H1 (cell line): Measurements from ENCODE around the gene MELK. TPM values are rescaled to one million over a fixed set of nuclear protein-coding genes. Genes with fewer than 3 reads are reported as not detected.

Source experiments
- CTCF ChIA-PET: fragments of 300-600 bp; sonication (Branson Sonifier 250); formaldehyde crosslinking; loops from one replicate; lab custom pipeline; 2021; ENCODE audit not compliant: partially characterized antibody; lab: Charles Lee
- POLR2A ChIA-PET: fragments of 300-600 bp; sonication (Branson Sonifier 250); formaldehyde crosslinking; loops from one replicate; lab custom pipeline; 2021; ENCODE audit warnings: inconsistent platforms; ENCODE audit not compliant: partially characterized antibody; lab: Charles Lee
- DNase-seq, 2 experiments: peaks; one replicate each; pipeline versions ENCODE4 v3.0.0 to v3.0.0-alpha.2; 2010 to 2022; ENCODE audit warnings: low spot score in 2 of 2, low read depth in 1 of 2, mixed read lengths in 1 of 2
- FAIRE-seq: peaks from 2 replicates; lab custom pipeline; 2011; peaks lifted over from hg19 to GRCh38; lab: Jason Lieb, UNC
- H2AFZ ChIP-seq: 2 replicates; pipeline ENCODE4 v1.8.1; 2012; ENCODE audit warnings: low read length, inconsistent platforms
- H2AK5ac ChIP-seq: 2 replicates; pipeline ENCODE4 v1.6.1; 2013; ENCODE audit warnings: low read depth, low read length
- H2BK120ac ChIP-seq: replicated peaks from 2 replicates; pipeline ENCODE3; 2013; ENCODE audit warnings: low read depth, low read length, inconsistent platforms
- H2BK12ac ChIP-seq: 2 replicates; pipeline ENCODE4 v1.6.1; 2013; ENCODE audit warnings: low read depth, low read length
- H2BK15ac ChIP-seq: 2 replicates; pipeline ENCODE4 v1.6.1; 2013; ENCODE audit warnings: low read length
- H2BK20ac ChIP-seq: 2 replicates; pipeline ENCODE4 v1.6.1; 2013; ENCODE audit warnings: low read length
- H2BK5ac ChIP-seq: 2 replicates; pipeline ENCODE4 v1.6.1; 2013; ENCODE audit warnings: low read depth, low read length
- H3K14ac ChIP-seq: 2 replicates; pipeline ENCODE4 v1.6.1; 2013; ENCODE audit warnings: inconsistent platforms; ENCODE audit not compliant: insufficient read length
- H3K18ac ChIP-seq: 2 replicates; pipeline ENCODE4 v1.6.1; 2013; ENCODE audit warnings: low read length; ENCODE audit errors: extremely low read depth
- H3K23ac ChIP-seq: 2 replicates; pipeline ENCODE4 v1.6.1; 2013; ENCODE audit warnings: inconsistent platforms; ENCODE audit not compliant: insufficient read length
- H3K23me2 ChIP-seq: 2 replicates; pipeline ENCODE4 v1.6.1; 2013; ENCODE audit warnings: low read depth, low read length
- H3K27ac ChIP-seq: 2 replicates; pipeline ENCODE4 v1.6.1; 2011; ENCODE audit warnings: low read depth, low read length, inconsistent platforms
- H3K27me3 ChIP-seq, 4 experiments: replicated peaks in 1 of 4; 1 replicate in 1 of 4; 2 replicates in 3 of 4; pipeline versions ENCODE4 v1.6.1 to v1.8.1; 2011 to 2013; ENCODE audit warnings: low read length in 3 of 4, mild to moderate bottlenecking in 3 of 4, inconsistent platforms in 2 of 4, mixed read lengths in 2 of 4, moderate library complexity in 1 of 4; ENCODE audit not compliant: control insufficient read depth in 3 of 4, insufficient read depth in 3 of 4; ENCODE audit errors: extremely low read depth in 1 of 4
- H3K36me3 ChIP-seq, 4 experiments: 2 replicates each; pipeline versions ENCODE4 v1.6.1 to v1.8.1; 2011 to 2013; ENCODE audit warnings: mild to moderate bottlenecking in 4 of 4, low read length in 3 of 4, moderate library complexity in 2 of 4, control low read depth in 1 of 4, inconsistent platforms in 1 of 4; ENCODE audit not compliant: insufficient read depth in 4 of 4, control insufficient read depth in 2 of 4
- H3K4ac ChIP-seq: replicated peaks from 2 replicates; pipeline ENCODE3; 2013; ENCODE audit warnings: low read length, low read depth, mixed read lengths, inconsistent platforms; ENCODE audit not compliant: insufficient read length
- H3K4me1 ChIP-seq, 4 experiments: replicated peaks in 1 of 4; 1 replicate in 1 of 4; 2 replicates in 3 of 4; pipeline versions ENCODE4 v1.6.1 to v1.8.1; 2011 to 2013; ENCODE audit warnings: low read length in 3 of 4, inconsistent platforms in 2 of 4, mixed read lengths in 1 of 4; ENCODE audit not compliant: insufficient read depth in 4 of 4, control insufficient read depth in 3 of 4
- H3K4me2 ChIP-seq, 2 experiments: 2 replicates each; pipeline versions ENCODE4 v1.6.1 to v1.8.1; 2011 to 2013; ENCODE audit warnings: low read depth in 2 of 2, low read length in 2 of 2, control low read depth in 1 of 2, inconsistent platforms in 1 of 2, mild to moderate bottlenecking in 1 of 2; ENCODE audit not compliant: insufficient read depth in 1 of 2
- H3K4me3 ChIP-seq, 4 experiments: fragments of 200-600, 300-600 bp in 1 of 4; sonication (generic), shearing (Covaris generic), sonication (Bioruptor Twin) in 1 of 4; 2 replicates each; pipeline versions ENCODE4 v1.5.1 to v1.8.1; 2011 to 2016; ENCODE audit warnings: low read length in 4 of 4, low read depth in 3 of 4, control low read depth in 2 of 4, inconsistent platforms in 2 of 4, mild to moderate bottlenecking in 2 of 4, mixed read lengths in 1 of 4, moderate library complexity in 1 of 4; ENCODE audit not compliant: insufficient read depth in 2 of 4; ENCODE audit errors: extremely low read depth in 1 of 4
- H3K56ac ChIP-seq: replicated peaks from 2 replicates; pipeline ENCODE3; 2013; ENCODE audit warnings: low read depth, mild to moderate bottlenecking, mixed read lengths, low read length, inconsistent platforms; ENCODE audit not compliant: insufficient read length
- H3K79me1 ChIP-seq: 2 replicates; pipeline ENCODE4 v1.6.1; 2013; ENCODE audit warnings: low read depth, low read length, control low read depth
- H3K79me2 ChIP-seq, 2 experiments: 2 replicates each; pipeline versions ENCODE4 v1.6.1 to v1.8.1; 2012 to 2013; ENCODE audit warnings: low read length in 2 of 2, mild to moderate bottlenecking in 2 of 2, inconsistent platforms in 1 of 2; ENCODE audit not compliant: insufficient read depth in 2 of 2, control insufficient read depth in 1 of 2
- H3K9ac ChIP-seq, 4 experiments: replicated peaks in 1 of 4; 1 replicate in 1 of 4; 2 replicates in 3 of 4; pipeline versions ENCODE4 v1.6.1 to v1.8.1; 2011 to 2013; ENCODE audit warnings: low read depth in 3 of 4, low read length in 3 of 4, control low read depth in 2 of 4, mild to moderate bottlenecking in 2 of 4, moderate library complexity in 2 of 4, inconsistent platforms in 1 of 4; ENCODE audit errors: extremely low read depth in 1 of 4
- H3K9me3 ChIP-seq, 2 experiments: 2 replicates each; pipeline versions ENCODE4 v1.6.1 to v1.8.1; 2012 to 2013; ENCODE audit warnings: mild to moderate bottlenecking in 2 of 2, moderate library complexity in 2 of 2, control low read depth in 1 of 2, inconsistent platforms in 1 of 2, low read depth in 1 of 2, low read length in 1 of 2, mixed read lengths in 1 of 2; ENCODE audit not compliant: insufficient read depth in 2 of 2
- H4K20me1 ChIP-seq, 2 experiments: replicated peaks in 1 of 2; 2 replicates each; pipeline versions ENCODE3 to v1.8.1; 2011 to 2013; ENCODE audit warnings: inconsistent platforms in 2 of 2, low read length in 2 of 2, mild to moderate bottlenecking in 1 of 2; ENCODE audit not compliant: insufficient read depth in 2 of 2, control insufficient read depth in 1 of 2
- H4K5ac ChIP-seq: 2 replicates; pipeline ENCODE4 v1.6.1; 2013; ENCODE audit warnings: low read length, low read depth, mixed read lengths, inconsistent platforms; ENCODE audit not compliant: insufficient read length
- H4K8ac ChIP-seq: 2 replicates; pipeline ENCODE4 v1.8.0; 2013; ENCODE audit warnings: mild to moderate bottlenecking, moderate library complexity, low read length, inconsistent platforms; ENCODE audit not compliant: insufficient read depth; ENCODE audit errors: extremely low read depth
- H4K91ac ChIP-seq: replicated peaks from 2 replicates; pipeline ENCODE3; 2013; ENCODE audit warnings: low read length, mixed read lengths, inconsistent platforms; ENCODE audit not compliant: insufficient read length
- ASH2L ChIP-seq: fragments of 200-600, 300-600 bp; sonication (generic); IDR thresholded peaks from one replicate; pipeline ENCODE4 v1.7.1; 2017; ENCODE audit warnings: low read length
- FOSL1 ChIP-seq: IDR thresholded peaks from 2 replicates; pipeline ENCODE4 v1.6.1; 2011; ENCODE audit warnings: mild to moderate bottlenecking, low read depth, low read length, moderate library complexity; ENCODE audit not compliant: insufficient read depth
- GABPA ChIP-seq: IDR thresholded peaks from 2 replicates; pipeline ENCODE4 v1.6.1; 2011; ENCODE audit warnings: mild to moderate bottlenecking, low read length, moderate library complexity, borderline replicate concordance; ENCODE audit not compliant: insufficient read depth
- GTF2F1 ChIP-seq: IDR thresholded peaks from 2 replicates; pipeline ENCODE4 v1.6.1; 2012; ENCODE audit warnings: low read depth, low read length, improper control_type of control experiment, borderline replicate concordance
- JUND ChIP-seq: IDR thresholded peaks from 2 replicates; pipeline ENCODE4 v1.6.1; 2011; ENCODE audit warnings: mild to moderate bottlenecking, improper control_type of control experiment, low read length
- KDM1A ChIP-seq: fragments of 200-600, 300-600 bp; sonication (generic); IDR thresholded peaks from 2 replicates; pipeline ENCODE4 v1.7.1; 2016; ENCODE audit warnings: mild to moderate bottlenecking, low read length, borderline replicate concordance
- MAFK ChIP-seq: IDR thresholded peaks from 2 replicates; pipeline ENCODE4 v1.6.1; 2012; ENCODE audit warnings: low read depth, mild to moderate bottlenecking, improper control_type of control experiment, low read length
- POLR2A ChIP-seq, 2 experiments: IDR thresholded peaks; 1 replicate in 1 of 2; 2 replicates in 1 of 2; pipeline ENCODE4 v1.6.1; 2011; ENCODE audit warnings: low read depth in 2 of 2, low read length in 2 of 2, mild to moderate bottlenecking in 2 of 2; ENCODE audit errors: control extremely low read depth in 1 of 2
- RNF2 ChIP-seq: fragments of 200-900, 300-1000 bp; sonication (generic); IDR thresholded peaks from 2 replicates; pipeline ENCODE4 v1.7.1; 2016; ENCODE audit warnings: borderline replicate concordance, low read depth, mild to moderate bottlenecking, antibody characterized with exemption, low read length; ENCODE audit not compliant: poor library complexity, severe bottlenecking; ENCODE audit errors: missing control alignments
- SIRT6 ChIP-seq: IDR thresholded peaks from one replicate; pipeline ENCODE4 v1.7.1; 2012; ENCODE audit warnings: low read length, inconsistent platforms
- SP2 ChIP-seq: IDR thresholded peaks from 2 replicates; pipeline ENCODE4 v1.6.1; 2012; ENCODE audit warnings: mild to moderate bottlenecking, low read length, inconsistent platforms
- TBP ChIP-seq: IDR thresholded peaks from 2 replicates; pipeline ENCODE4 v1.6.1; 2011; ENCODE audit warnings: low read depth, low read length, improper control_type of control experiment
- TEAD4 ChIP-seq: IDR thresholded peaks from 2 replicates; pipeline ENCODE4 v1.6.1; 2012; ENCODE audit warnings: low read depth, low read length, inconsistent platforms, mixed read lengths
- WGBS, 2 experiments: shearing (Covaris generic) in 1 of 2; methylation state at CpG; one replicate each; pipeline versions ENCODE4 v1.1.6 to v1.1.7; 2013 to 2015; ENCODE audit warnings: low lambda C conversion rate in 2 of 2, mixed read lengths in 2 of 2, inconsistent platforms in 1 of 2, low coverage in 1 of 2, missing lambda C conversion rate in 1 of 2; ENCODE audit not compliant: insufficient replicate concordance in 2 of 2, insufficient coverage in 1 of 2, insufficient read length in 1 of 2; ENCODE audit errors: extremely low coverage in 1 of 2, missing lambda C conversion rate in 1 of 2; 5-methylcytosine and 5-hydroxymethylcytosine counted together
- polyA plus RNA-seq, 7 experiments: library from polyadenylated mRNA; depleted of rRNA in 3 of 7; stranded (reverse) in 5 of 7; unstranded in 2 of 7; fragments of >200 nt in 5 of 7; fragments of 200-250 nt in 2 of 7; gene quantifications; 1 replicate in 5 of 7; 2 replicates in 1 of 7; 4 replicates in 1 of 7; pipeline versions ENCODE4 v1.2.1 to v1.2.3, GENCODE V29; 2011 to 2013; ENCODE audit warnings: missing spikeins in 2 of 7, mixed read lengths in 2 of 7
- total RNA-seq: library from RNA; stranded (reverse); fragmentation: NEBNext Ultra II Directional; extraction: Animal tissue kit (Norgen Biotek cat#: 25700); gene quantifications from 2 replicates; pipeline ENCODE4 v1.2.1, GENCODE V29; 2021

MELK gene
- total and polyA plus RNA-seq, 2 of the 8 experiments (the other 6 are each of a cell fraction or from before 2014, with no cell fraction given) = 26.2 to 53.1 TPM

DNA sequence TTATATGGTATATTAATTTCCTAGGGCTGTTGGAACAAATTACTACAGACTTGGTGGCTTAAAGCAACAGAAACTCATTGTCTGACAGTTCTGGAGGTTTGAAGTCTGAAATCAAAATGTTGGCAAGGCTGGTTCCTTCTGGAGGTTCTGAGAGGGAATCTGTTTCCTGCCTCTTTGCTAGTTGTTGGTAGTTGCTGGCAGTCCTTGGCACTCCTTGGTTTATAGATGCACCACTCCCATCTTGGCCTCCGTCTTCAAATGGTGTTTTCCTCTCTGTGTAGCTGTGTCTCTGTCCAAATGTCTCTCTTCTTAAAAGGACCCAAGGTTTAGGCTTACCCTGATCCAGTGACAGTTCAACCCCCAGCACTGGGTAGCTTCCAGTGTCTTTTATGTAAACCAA is 17.5 kb downstream of the MELK start:
- no peak overlapping the region for H2BK15ac ChIP-seq
- H3K23me2 ChIP-seq = no peaks in the 10 kb centered on the region
- H2AFZ ChIP-seq = no peak overlapping the region
- H3K23ac ChIP-seq = no peak overlapping the region
- H3K9me3 ChIP-seq = no peaks in the 10 kb centered on the region
- H3K4me3 ChIP-seq = no peak overlapping the region
- H4K91ac ChIP-seq = no peak overlapping the region
- no peak overlapping the region for H4K8ac ChIP-seq
- H3K4me1 ChIP-seq = no peaks in the 10 kb centered on the region
- no peak overlapping the region for H2BK20ac ChIP-seq
- H3K79me1 ChIP-seq = peaks cover 2% of the 10 kb centered on the region; the same call in 1 of the 2 replicates
- no peak overlapping the region for H3K4ac ChIP-seq
- WGBS, 2 experiments = 88% methylated on average over 1 of the region's 1 CpG; no CpG with 5 or more reads in 1 of the 2 experiments
- FAIRE-seq = no peak
- H3K4me2 ChIP-seq = no peak overlapping the region
- no peak overlapping the region for H3K9ac ChIP-seq
- no peak overlapping the region for H4K5ac ChIP-seq
- H3K56ac ChIP-seq = no peak overlapping the region
- no peak overlapping the region for H2BK120ac ChIP-seq
- ChIA-PET POLR2A (no interaction called here), CTCF (no interaction called here)
- no peak for DNase-seq
- no peak overlapping the region for H3K27ac ChIP-seq
- H2BK12ac ChIP-seq = no peak overlapping the region
- no peak overlapping the region for H2AK5ac ChIP-seq
- H2BK5ac ChIP-seq = no peak overlapping the region
- peaks cover 7 to 47% (median 29%) of the 10 kb centered on the region in 4 experiments; a peak in 7 of 8 replicates for H3K36me3 ChIP-seq
- no peaks in the 10 kb centered on the region for H3K27me3 ChIP-seq
- H3K14ac ChIP-seq = no peak overlapping the region
- H4K20me1 ChIP-seq = peaks cover 0 to 4% of the 10 kb centered on the region in 2 experiments
- no peaks in the 10 kb centered on the region; a peak in 1 of 4 replicates for H3K79me2 ChIP-seq
- H3K18ac ChIP-seq = no peak overlapping the region
- TF ChIP-seq TEAD4 (no peak), GTF2F1 (no peak), TBP (no peak), JUND (no peak), SIRT6 (no peak), GABPA (no peak), FOSL1 (no peak), POLR2A (IDR thresholded peaks at IDR 0.05; ENCODE audit: control extremely low read depth in 1 of 2, low read depth in 2 of 2, low read length in 2 of 2) (no peak), ASH2L (no peak), SP2 (no peak), RNF2 (no peak), KDM1A (no peak), MAFK (no peak)
